Stimulated activated CD4-positive, alpha-beta T cell treated with anti-CD3 and anti-CD28 coated beads, TNF-alpha, amount 100 ng/mL, for 24 hours (primary cell): ENCODE data around the gene PALM2AKAP2.
"Not testable (repeated sequence)": the region's sequence is repeated elsewhere in the genome, so short reads cannot be mapped to it uniquely, and the experiment has no call there.

Source experiments
- DNase-seq, 3 experiments: peaks; one replicate each; pipeline ENCODE4 v3.0.0-alpha.2; 2020; ENCODE audit warnings: low read depth in 3 of 3

Gene PALM2AKAP2

DNA sequence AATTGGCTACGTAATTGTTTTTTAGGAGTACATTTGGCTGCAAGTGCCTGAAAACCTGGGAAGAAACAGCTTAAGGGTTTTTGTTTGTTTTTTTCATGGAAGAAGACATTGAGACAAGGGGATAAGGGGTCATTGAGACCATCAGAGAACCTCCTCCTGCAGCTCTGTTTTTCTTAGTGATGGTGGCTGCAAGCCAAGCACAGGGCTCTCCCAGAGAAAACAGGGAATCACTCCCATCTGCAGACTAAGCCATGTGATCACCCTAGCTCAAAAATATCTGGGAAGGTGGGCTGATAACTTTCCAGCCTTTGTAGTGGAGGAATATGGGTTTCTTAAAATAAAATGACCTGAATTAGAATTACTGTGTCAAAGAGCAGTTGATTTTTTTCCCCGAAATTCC, 25.1 kb downstream of the PALM2AKAP2 start:
- DNase-seq: no peak

DNA sequence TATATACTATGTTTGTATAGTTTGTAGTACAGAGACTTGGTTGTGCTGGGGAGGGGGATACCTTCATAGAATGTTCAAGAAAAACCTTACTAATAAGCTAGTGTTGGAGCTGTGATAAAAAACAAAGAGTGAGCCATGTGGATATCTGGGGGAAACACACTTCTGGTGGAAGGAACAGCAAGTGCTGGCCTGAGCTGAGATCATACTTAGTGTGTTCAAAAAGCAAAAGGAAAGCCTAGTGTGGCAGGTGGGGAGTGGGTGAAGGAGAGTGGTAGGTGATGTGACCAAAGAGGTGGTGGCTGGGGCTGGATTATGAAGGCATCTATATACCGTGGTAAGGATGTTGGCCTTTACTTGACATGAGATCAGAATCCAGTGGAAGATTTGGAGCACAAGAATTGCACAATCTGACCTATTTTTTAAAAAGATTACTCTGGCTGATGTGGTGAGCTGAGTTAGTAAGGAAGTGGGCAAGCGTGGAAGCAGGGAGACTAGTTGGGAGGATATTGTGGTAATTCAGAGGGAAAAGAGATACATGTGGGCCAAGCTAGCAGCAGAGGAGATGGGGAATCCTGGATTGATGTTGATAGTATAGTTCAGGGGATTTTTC, 26.6 kb downstream of the PALM2AKAP2 start:
- no peak for DNase-seq

DNA sequence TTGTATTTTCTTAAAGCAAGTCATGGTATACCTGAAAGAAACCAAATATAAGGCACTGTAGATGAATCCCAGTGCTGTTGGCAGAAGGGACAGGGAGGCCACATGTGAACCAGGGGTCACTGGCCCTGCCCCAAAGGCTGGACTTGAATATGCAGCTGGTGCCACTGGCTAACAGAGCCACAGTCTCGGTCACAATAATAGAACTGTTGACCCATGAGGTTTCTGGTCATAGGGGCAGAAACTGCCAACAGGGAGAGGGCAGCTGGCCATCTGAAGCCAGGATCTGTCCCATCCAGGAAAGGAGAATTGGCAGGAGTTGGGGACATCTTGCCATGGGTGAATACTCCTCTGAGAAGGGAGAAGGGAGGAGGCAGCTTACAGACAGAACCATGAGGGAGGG, 31.9 kb downstream of the PALM2AKAP2 start:
- DNase-seq: no peak

DNA sequence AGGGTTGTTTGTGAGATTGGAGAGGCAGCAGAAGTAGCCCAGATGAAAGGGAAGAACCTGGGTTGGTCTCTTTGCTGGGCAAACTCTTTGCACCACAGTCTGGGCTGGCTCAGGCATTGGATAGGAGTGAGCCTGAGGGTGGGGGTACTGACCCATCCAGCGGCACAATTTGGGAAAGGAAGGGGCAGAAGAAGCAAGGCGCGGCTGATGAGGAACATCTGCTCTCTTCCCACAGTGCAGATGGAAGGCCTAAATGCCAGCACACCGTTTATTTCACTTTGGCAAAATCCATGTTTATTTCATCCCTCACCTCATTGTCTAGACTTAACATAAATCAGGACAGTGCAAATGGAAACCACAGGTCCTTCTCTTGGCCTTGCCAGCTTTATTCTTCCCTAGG, 32.3 kb downstream of the PALM2AKAP2 start:
- DNase-seq: no peak

GRCh38 chr9:109812818-109813281, 32.9 kb downstream of the PALM2AKAP2 start:
- no peak for DNase-seq

- no peak for DNase-seq
These were observed 33.3 kb downstream of the PALM2AKAP2 start for GRCh38 chr9:109813303-109813702.

GRCh38 chr9:109813829-109814228, 33.8 kb downstream of the PALM2AKAP2 start:
- DNase-seq: no peak

GRCh38 chr9:109815366-109815947, 35.5 kb downstream of the PALM2AKAP2 start:
- DNase-seq: no peak

DNA sequence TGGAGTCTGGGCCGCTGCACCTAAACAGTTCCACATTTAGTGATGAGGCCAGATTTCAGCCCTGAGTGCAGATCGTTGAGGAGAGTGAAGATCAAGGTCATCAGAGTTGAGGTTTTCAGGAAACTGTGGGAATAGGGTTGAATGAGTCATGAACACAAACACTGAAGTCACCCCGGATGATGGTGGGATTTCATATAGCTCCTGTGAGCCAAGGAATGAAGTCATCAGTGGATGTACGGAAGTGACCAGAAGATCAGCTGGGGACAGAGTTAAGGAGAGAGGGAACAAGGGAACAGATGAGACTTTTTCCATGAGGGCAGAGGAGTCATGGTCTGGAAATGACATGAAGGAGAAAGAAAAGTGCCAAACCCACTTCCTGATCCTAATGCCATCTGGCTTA, 36.5 kb downstream of the PALM2AKAP2 start:
- no peak for DNase-seq

- DNase-seq: no peak
These were observed 37.3 kb downstream of the PALM2AKAP2 start for GRCh38 chr9:109817146-109817845.

DNA sequence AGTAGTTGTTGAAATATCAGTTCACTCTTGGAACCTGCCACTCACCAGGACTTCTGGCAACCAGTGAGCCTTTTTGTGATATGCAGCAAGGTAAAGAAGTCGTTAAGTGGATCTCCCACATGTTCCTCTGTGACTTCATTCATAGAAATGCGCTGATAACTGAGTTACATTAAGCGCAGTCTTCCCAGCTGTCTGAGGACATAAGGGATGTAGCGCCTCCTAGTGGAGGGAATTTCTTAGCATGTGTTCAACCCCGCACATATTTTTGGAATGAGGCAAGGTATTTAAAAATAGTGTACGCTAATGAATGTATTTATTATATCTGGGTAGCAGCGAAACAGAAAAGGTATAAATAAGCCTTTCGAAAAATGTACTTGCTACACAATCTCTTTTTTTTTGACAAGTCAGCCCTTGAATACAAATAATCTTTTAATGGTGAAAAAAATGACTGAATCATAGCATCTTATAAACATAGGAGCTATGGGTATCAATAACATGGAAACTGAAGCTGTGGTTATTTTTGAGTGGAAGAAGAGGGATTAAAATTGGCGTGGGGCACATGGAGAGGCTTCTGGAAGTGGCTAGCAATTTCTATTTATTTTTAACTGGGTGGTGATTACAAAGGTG, 38.0 kb downstream of the PALM2AKAP2 start:
- DNase-seq: peak; percentile 3 to 16 (median 10)

DNA sequence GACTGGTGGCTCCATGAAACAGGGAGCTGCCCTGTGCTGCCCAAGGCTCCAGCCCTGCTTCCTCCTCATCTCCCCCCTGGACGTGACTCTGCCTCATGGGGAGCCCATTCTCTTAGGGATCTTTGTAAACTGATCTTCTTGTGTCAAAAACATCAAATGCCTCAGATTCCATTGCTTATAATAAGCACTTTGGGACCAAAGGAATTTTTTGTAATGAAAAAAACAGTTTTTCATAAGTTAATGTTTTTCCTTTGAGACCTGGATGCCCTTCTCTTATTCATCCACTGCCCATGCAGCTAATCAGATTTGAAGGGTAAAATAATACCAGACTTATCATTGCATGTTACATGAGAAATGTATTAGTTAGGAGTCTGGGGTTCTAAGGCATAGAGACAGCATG, 41.7 kb downstream of the PALM2AKAP2 start:
- no peak for DNase-seq

- not testable (repeated sequence) for DNase-seq
These were observed 45.4 kb downstream of the PALM2AKAP2 start for GRCh38 chr9:109825383-109825782.

DNA sequence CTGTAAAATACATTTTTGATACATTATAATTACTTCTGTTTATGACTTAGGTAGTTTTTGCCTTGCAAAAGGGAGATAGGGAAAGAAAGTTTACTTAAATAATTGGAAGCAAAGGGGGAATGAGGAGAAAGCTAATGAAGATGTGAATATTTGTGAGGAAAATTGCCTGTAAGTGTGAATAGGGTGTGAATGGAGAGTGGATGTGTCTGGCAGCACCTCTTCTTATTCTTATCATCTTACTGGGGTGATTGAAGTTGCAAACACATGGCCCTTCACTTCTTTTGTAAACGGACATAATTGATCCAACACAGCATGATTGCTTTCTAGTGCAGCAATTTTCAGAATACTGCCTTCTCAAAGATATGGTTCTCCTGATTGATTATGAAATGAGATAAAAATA, 46.6 kb downstream of the PALM2AKAP2 start:
- no peak for DNase-seq

DNA sequence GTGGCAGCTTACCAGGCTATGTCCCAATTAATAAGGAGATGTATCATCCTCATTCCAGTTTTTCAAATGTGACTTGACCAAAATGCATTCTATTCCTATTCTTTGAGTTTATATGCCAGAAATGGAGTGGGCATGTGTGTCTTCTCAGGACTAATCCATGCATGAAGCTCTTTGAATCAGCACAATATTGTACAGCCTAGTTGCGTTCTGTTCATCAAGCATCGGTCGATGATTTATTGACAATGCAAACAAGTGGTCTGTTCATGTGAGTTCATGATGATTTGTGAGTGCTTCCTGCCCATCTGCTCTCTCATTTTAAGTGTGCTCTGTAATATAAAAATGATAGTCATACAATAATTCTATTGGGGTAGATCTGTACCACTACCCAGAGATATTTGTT, 48.3 kb downstream of the PALM2AKAP2 start:
- no peak for DNase-seq
